H7 (cell line): ENCODE results near the gene LPCAT1. TPM values are rescaled to one million over a fixed set of nuclear protein-coding genes. Genes with fewer than 3 reads are reported as not detected.
"Not testable (repeated sequence)": the region's sequence is repeated elsewhere in the genome, so short reads cannot be mapped to it uniquely, and the experiment has no call there.

ENCODE experiments used
- DNase-seq: peaks from one replicate; pipeline ENCODE4 v3.0.0; 2012
- H3K27me3 ChIP-seq: 2 replicates; pipeline ENCODE4 v1.6.0; 2011; ENCODE audit warnings: mild to moderate bottlenecking, low read length; ENCODE audit not compliant: control insufficient read depth, insufficient read depth
- H3K36me3 ChIP-seq: replicated peaks from 2 replicates; pipeline ENCODE4 v1.5.1; 2011; ENCODE audit warnings: low read length; ENCODE audit not compliant: control insufficient read depth, insufficient read depth
- H3K4me3 ChIP-seq: 2 replicates; pipeline ENCODE4 v1.5.1; 2011; ENCODE audit warnings: low read depth, mild to moderate bottlenecking, control low read depth, low read length, moderate library complexity; ENCODE audit not compliant: insufficient read depth
- total RNA-seq: library from RNA; depleted of rRNA; stranded (reverse); fragments of >200 nt; shearing (Covaris generic); gene quantifications from 2 replicates; pipeline ENCODE4 v1.2.3, GENCODE V29; 2014

The LPCAT1 gene
- total RNA-seq, 1 experiment from 2014 or later: 77.5 TPM

GRCh38 chr5:1465966-1466471 is 57.7 kb downstream of the LPCAT1 start:
- DNase-seq: no peak
- Histone ChIP-seq H3K36me3 (peaks cover 36% of the 10 kb centered on the region), H3K4me3 (no peak overlapping the region), H3K27me3 (no peaks in the 10 kb centered on the region)

GRCh38 chr5:1465117-1465516 is 58.6 kb downstream of the LPCAT1 start:
- Histone ChIP-seq H3K36me3 (peaks cover 34% of the 10 kb centered on the region), H3K4me3 (no peak overlapping the region), H3K27me3 (no peaks in the 10 kb centered on the region)
- DNase-seq: no peak

GRCh38 chr5:1464511-1464910 is 59.2 kb downstream of the LPCAT1 start:
- peaks cover 36% of the 10 kb centered on the region for H3K36me3 ChIP-seq

DNA sequence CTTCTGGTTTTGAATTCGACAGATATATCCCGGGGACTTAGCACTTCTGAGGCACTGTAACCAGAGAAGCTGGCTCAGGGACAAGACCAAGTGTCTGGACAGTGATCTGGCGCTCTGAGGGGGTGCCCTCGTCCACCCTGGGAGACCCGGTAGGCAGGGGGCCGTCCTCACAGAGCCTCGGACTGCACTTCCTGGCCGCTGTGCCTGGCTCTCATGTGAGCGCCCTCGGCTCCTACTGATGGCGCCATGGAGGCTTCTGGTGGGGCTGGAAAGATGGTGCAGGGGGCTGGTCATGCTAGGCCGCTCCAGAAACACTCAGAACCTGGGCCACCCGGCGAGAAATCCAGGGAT is 59.7 kb downstream of the LPCAT1 start:
- no peaks in the 10 kb centered on the region for H3K27me3 ChIP-seq
- H3K4me3 ChIP-seq: no peak overlapping the region
- DNase-seq: peak; percentile 45
- H3K36me3 ChIP-seq: peaks cover 39% of the 10 kb centered on the region

More at GRCh38 chr5:1464511-1464910, 59.2 kb downstream of the LPCAT1 start:
- Histone ChIP-seq H3K27me3 (no peaks in the 10 kb centered on the region), H3K4me3 (no peak overlapping the region)
- no peak for DNase-seq

- peaks cover 41% of the 10 kb centered on the region for H3K36me3 ChIP-seq
- peak; percentile 51 for DNase-seq
- no peaks in the 10 kb centered on the region for H3K27me3 ChIP-seq
- no peak overlapping the region for H3K4me3 ChIP-seq
These were observed 60.2 kb downstream of the LPCAT1 start for GRCh38 chr5:1463326-1464095.

DNA sequence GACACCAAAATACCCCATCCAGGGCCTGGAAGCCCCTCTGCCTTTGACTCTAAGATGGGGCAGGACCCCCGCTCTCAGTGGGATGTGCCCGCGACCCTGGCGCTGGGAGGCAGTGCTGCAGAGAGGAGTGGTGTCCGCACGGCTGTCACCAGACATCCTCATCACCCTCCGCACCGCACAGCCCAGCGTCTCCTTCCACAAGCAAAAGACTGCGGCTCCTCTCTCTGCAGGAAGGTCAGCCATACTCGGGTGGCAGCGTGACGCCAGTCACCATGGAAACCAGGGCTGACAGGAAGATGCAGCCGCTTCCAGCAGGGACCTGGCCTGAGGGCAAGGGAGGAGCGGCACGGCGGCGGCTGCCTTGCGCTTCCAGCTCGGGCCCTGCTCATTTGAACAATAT is 61.4 kb downstream of the LPCAT1 start:
- no peaks in the 10 kb centered on the region for H3K27me3 ChIP-seq
- DNase-seq: peak; percentile 48
- no peak overlapping the region for H3K4me3 ChIP-seq
- peaks cover 42% of the 10 kb centered on the region for H3K36me3 ChIP-seq

DNA sequence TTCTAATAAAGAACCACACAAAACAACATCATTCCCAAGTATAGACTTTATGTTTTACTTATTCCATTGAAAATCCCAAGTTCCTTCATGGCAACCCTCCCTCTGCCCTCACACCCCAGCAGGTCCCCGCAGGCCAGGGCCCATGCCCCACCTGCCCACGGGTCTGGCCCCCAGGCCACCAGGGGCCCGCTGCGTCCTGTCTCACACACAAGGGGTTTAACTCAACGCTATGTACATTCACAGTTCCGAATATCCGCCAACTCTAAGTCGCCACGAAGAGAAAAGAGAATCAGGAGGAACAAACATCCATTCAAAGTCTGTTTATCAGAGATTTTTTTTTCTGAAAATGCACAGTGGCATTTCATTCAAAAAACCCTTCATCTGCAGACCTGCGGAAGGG is 62.4 kb downstream of the LPCAT1 start:
- no peaks in the 10 kb centered on the region for H3K27me3 ChIP-seq
- peaks cover 42% of the 10 kb centered on the region for H3K36me3 ChIP-seq
- H3K4me3 ChIP-seq: no peak overlapping the region
- peak; percentile 56 for DNase-seq

GRCh38 chr5:1460054-1460682 is 63.6 kb downstream of the LPCAT1 start:
- Histone ChIP-seq H3K4me3 (no peak overlapping the region), H3K36me3 (peaks cover 40% of the 10 kb centered on the region), H3K27me3 (no peaks in the 10 kb centered on the region)
- peak; percentile 47 for DNase-seq

DNA sequence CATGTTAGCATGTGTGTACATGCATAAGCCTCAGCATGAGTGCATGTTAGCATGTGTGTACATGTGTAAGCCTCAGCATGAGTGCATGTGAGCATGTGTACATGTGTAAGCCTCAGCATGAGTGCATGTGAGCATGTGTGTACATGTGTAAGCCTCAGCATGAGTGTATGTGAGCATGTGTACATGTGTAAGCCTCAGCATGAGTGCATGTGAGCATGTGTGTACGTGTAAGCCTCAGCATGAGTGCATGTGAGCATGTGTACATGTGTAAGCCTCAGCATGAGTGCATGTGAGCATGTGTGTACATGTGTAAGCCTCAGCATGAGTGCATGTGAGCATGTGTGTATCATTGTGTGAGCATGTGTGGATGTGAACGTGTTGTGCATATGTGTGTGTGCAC is 64.3 kb downstream of the LPCAT1 start:
- H3K36me3 ChIP-seq: peaks cover 32% of the 10 kb centered on the region
- H3K27me3 ChIP-seq, DNase-seq, H3K4me3 ChIP-seq: not testable (repeated sequence)

- DNase-seq, H3K4me3 ChIP-seq, H3K27me3 ChIP-seq: not testable (repeated sequence)
- H3K36me3 ChIP-seq: peaks cover 13% of the 10 kb centered on the region
These were observed 67.5 kb downstream of the LPCAT1 start for GRCh38 chr5:1456110-1456881.

DNA sequence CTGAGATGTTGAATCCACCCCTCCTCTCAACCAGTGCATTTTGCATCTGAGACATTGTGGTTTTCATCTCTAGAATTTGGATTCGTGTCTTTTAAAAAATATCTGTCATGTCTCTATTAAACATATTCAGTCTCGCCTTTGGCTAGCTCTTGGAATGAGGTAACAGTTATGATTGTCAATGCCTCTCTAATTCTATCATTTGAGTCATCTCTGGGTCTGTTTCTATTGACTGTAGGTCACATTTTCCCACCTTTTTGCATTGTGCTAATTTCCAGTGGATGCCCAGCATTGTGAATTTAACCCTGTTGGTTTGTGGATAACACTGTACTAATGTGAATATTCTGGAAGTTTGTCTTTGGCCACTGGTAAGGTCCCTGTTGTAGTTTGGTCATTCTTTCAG is 70.1 kb downstream of the LPCAT1 start:
- Histone ChIP-seq H3K4me3 (no peak overlapping the region), H3K36me3 (peaks cover 4% of the 10 kb centered on the region), H3K27me3 (peaks cover 2% of the 10 kb centered on the region; the same call in 1 of the 2 replicates)
- no peak for DNase-seq

DNA sequence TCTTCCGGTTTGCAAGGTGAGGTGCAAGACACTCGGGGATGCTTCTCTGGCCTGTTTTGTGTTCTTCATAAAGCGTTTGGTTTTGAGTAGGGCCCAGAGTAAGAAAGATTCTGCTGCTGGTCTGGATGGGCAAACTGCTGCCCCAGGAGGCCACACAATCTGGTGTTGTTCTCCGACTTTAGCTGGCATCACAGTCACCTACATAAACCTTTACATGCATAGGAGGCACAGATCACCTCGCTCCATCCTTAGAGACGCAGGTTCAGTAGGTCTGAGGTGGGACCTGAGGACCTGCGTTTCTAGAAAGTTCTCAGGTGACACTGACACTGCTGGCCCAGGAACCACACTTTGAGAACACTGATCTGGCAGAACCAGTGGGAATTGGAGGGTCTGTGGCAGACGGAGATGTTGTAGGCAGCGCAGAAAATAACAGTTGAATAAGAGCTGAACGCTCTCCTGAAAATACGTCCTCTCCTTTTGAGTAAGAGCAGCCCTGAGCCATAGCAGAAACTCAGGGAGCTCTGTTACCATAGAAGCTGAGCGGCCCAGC is 74.6 kb downstream of the LPCAT1 start:
- Histone ChIP-seq H3K27me3 (peaks cover 40% of the 10 kb centered on the region), H3K4me3 (no peak overlapping the region), H3K36me3 (no peaks in the 10 kb centered on the region)
- DNase-seq: no peak

GRCh38 chr5:1448511-1449011 is 75.2 kb downstream of the LPCAT1 start:
- Histone ChIP-seq H3K4me3 (no peak overlapping the region), H3K27me3 (peaks cover 46% of the 10 kb centered on the region), H3K36me3 (no peaks in the 10 kb centered on the region)
- DNase-seq: peak; percentile 24

DNA sequence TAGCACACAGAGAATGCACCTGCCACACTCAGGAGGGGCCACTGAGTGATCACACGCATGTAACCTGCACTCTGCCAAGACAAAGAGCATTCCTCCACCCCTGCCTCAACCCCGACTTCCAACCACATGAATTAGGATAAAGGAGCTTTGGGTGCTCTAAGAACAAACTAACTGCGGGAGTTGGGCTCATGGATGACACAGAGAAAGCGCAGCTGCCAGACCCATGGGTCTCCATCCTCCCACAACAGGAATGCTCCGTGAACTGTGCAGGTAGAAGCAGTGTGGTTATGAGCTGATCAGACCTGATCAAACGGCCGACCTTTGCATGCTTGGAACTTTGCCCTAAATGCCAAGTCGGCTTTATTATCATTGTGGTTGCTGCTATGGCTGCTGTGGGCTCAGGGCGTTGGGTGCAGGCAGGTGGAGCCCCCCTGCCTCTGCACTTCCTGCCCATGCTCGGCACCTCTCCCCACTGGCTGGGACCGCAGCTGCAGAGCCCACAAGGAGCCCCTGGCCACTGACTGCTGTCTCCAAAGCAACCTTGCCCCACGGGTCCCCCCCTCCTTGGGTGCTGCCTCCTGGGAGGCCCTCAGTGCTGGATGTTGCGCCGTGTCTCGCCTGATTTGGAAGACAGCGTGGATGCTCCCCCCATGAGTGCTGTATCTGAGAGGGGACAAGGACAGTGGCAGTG is 75.9 kb downstream of the LPCAT1 start:
- Histone ChIP-seq H3K36me3 (no peaks in the 10 kb centered on the region), H3K4me3 (no peak overlapping the region), H3K27me3 (peaks cover 53% of the 10 kb centered on the region)
- peak; percentile 37 for DNase-seq
